Pancreas (tissue), 10 donors: Measurements from ENCODE around the gene GPX4. TPM values are rescaled to one million over a fixed set of nuclear protein-coding genes. Genes with fewer than 3 reads are reported as not detected.

Source experiments
- ATAC-seq, 4 donors: fragments of 200-7000 bp; cut with Tn5 transposase; one replicate each; pipeline versions ENCODE4 v1.8.0 to v1.9.1; 2020; ENCODE audit warnings: mild to moderate bottlenecking in 4 of 4, moderate library complexity in 4 of 4
- DNase-seq, 6 donors: peaks; one replicate each; pipeline ENCODE4 v3.0.0-alpha.2; 2020
- FAIRE-seq: peaks from 2 replicates; lab custom pipeline; 2012; peaks lifted over from hg19 to GRCh38; lab: Jason Lieb, UNC
- H3K27ac ChIP-seq, 4 donors: fragments of 200-600 bp; sonication (generic); 1 replicate in 3 of 4; 2 replicates in 1 of 4; pipeline versions ENCODE4 v1.5.0 to v1.8.0; 2020
- H3K27me3 ChIP-seq, 4 donors: fragments of 200-600 bp; one replicate each; pipeline ENCODE4 v1.8.0; 2021
- H3K36me3 ChIP-seq, 3 donors: fragments of 200-600 bp; sonication (generic) in 1 of 3; one replicate each; pipeline versions ENCODE4 v1.5.0 to v1.8.0; 2020 to 2021
- H3K4me1 ChIP-seq, 3 donors: fragments of 200-600 bp; one replicate each; pipeline ENCODE4 v1.8.0; 2021
- H3K4me3 ChIP-seq, 4 donors: fragments of 200-600 bp; sonication (generic) in 2 of 4; one replicate each; pipeline versions ENCODE4 v1.5.0 to v1.8.0; 2020 to 2021
- H3K9me3 ChIP-seq, 4 donors: fragments of 200-600 bp; one replicate each; pipeline ENCODE4 v1.8.0; 2021
- WGBS, 2 donors: extraction: QIAGEN DNeasy Blood & Tissue Kit; methylation state at CpG; one replicate each; pipeline ENCODE4 v1.1.7; 2013; 5-methylcytosine and 5-hydroxymethylcytosine counted together
- intact Hi-C, 3 donors: fragments of 100-400 bp; cut with DNase I; formaldehyde crosslinking; loops; one replicate each; pipeline versions ENCODE4 v1.11.1 to v1.14.2; 2022
- polyA plus RNA-seq, 2 donors: library from polyadenylated mRNA; stranded (reverse); fragments of 200-250 nt; gene quantifications; one replicate each; pipeline ENCODE4 v1.2.3, GENCODE V29; 2013
- total RNA-seq, 6 donors: library from RNA; stranded (reverse); fragmentation: NEBNext Ultra II Directional in 4 of 6; extraction: Animal tissue kit (Norgen Biotek cat#: 25700) in 4 of 6; gene quantifications; one replicate each; pipeline versions ENCODE4 v1.2.1 to v1.2.4, GENCODE V29; 2021 to 2023
- TF ChIP-seq, protein P1 (sequence below), 4 donors: fragments of 200-600 bp; sonication (generic) in 3 of 4; IDR thresholded peaks; one replicate each; pipeline versions ENCODE4 v1.5.0 to v1.8.0; 2021; ENCODE audit warnings: antibody characterized with exemption in 4 of 4
- donor health status: healthy with polysubstance abuse.
- donor health status: DM: no; HTN: no; CAD: no; lungs with moderate emphysema.
- donor health status: DM: no; HTN: no; CAD: no.
- donor health status: control.
- donor health status: control.
- donor health status: Bipolar disorder and iron deficiency.
- donor health status: DM: yes; HTN: yes; CAD: no.
- donor health status: DM: no; HTN: no; CAD: no.
- donor health status: DM: no; HTN: no; CAD: no.
- donor health status: DM: yes; HTN: yes; CAD: no.

Gene GPX4
- total and polyA plus RNA-seq, 8 donors: 48.8 to 290 (median 76.8) TPM

GRCh38 chr19:1066251-1066747 is 37.5 kb upstream of the GPX4 start:
- H3K36me3 ChIP-seq: no peaks in the 10 kb centered on the region
- no peak for ATAC-seq
- H3K4me1 ChIP-seq: peaks cover 0 to 10% (median 9%) of the 10 kb centered on the region in 3 donors
- peak in 1 of 6 donors; percentile 70 for DNase-seq
- no peaks in the 10 kb centered on the region for H3K9me3 ChIP-seq
- peaks cover 0 to 35% (median 2%) of the 10 kb centered on the region in 4 donors for H3K27me3 ChIP-seq
- no peak for FAIRE-seq
- 27% methylated on average over 17 of the region's 17 CpGs for WGBS, 2 donors
- TF ChIP-seq, protein P1, sequence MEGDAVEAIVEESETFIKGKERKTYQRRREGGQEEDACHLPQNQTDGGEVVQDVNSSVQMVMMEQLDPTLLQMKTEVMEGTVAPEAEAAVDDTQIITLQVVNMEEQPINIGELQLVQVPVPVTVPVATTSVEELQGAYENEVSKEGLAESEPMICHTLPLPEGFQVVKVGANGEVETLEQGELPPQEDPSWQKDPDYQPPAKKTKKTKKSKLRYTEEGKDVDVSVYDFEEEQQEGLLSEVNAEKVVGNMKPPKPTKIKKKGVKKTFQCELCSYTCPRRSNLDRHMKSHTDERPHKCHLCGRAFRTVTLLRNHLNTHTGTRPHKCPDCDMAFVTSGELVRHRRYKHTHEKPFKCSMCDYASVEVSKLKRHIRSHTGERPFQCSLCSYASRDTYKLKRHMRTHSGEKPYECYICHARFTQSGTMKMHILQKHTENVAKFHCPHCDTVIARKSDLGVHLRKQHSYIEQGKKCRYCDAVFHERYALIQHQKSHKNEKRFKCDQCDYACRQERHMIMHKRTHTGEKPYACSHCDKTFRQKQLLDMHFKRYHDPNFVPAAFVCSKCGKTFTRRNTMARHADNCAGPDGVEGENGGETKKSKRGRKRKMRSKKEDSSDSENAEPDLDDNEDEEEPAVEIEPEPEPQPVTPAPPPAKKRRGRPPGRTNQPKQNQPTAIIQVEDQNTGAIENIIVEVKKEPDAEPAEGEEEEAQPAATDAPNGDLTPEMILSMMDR (IDR thresholded peaks at IDR 0.05): no peak
- H3K27ac ChIP-seq: no peak overlapping the region
- peak overlapping the region in 1 of 4 donors; percentile 55 for H3K4me3 ChIP-seq
- intact Hi-C loops: no loop called here

DNA sequence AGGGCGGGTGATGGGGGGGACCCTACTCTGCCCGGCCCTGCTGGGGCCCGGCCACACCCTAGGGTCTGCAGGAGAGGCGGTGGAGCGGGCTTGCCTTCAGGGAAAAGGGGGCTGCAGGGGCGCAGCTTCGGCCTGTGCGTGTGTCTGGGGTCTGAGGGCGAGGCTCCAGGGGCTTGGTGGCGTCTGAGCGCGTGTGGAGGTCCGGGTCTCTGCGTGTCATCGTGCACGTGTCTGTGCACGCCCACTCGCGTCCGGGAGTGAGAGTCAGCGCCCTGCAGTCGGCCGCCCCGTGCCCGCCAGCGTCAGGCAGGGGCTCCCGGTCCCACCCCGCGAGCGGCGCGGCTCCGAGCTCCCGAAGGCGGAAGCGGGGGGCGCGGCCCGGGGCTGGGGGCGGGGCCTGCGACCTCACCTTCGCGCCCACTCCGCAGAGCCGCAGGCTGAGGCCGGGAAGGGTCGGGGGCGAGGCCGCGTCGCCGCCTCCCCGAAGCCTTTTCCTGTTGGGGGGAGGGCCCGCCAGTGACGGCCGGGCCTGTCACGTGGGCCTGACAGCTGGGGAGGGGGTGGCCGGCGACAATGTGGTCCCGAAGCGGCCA is 37.0 kb upstream of the GPX4 start, which contains the start of gene ARHGAP45:
ARHGAP45 (plus strand) TSS at position 420 of the 593 bp plus-strand sequence. CDS start 239 bp downstream, outside the sequence.
- ATAC-seq (peak; percentile 6 to 22 (median 18)), DNase-seq (peak in 1 of 6 donors; percentile 74), FAIRE-seq (no peak)
- Histone ChIP-seq H3K4me3 (peak within 1 kb of the TSS in 3 of 4 donors; percentile 18 to 55 (median 35)), H3K36me3 (no peaks in the 10 kb centered on the region), H3K9me3 (no peaks in the 10 kb centered on the region), H3K27ac (peak within 1 kb of the TSS in 2 of 4 donors; percentile 31 to 50), H3K27me3 (peaks cover 0 to 35% (median 2%) of the 10 kb centered on the region in 4 donors), H3K4me1 (peaks cover 0 to 10% (median 9%) of the 10 kb centered on the region in 3 donors)
- 5% methylated on average over 51 to 61 of the region's 61 CpGs for WGBS, 2 donors
- intact Hi-C loops: no loop called here
- TF ChIP-seq, protein P1 (IDR thresholded peaks at IDR 0.05): no peak

DNA sequence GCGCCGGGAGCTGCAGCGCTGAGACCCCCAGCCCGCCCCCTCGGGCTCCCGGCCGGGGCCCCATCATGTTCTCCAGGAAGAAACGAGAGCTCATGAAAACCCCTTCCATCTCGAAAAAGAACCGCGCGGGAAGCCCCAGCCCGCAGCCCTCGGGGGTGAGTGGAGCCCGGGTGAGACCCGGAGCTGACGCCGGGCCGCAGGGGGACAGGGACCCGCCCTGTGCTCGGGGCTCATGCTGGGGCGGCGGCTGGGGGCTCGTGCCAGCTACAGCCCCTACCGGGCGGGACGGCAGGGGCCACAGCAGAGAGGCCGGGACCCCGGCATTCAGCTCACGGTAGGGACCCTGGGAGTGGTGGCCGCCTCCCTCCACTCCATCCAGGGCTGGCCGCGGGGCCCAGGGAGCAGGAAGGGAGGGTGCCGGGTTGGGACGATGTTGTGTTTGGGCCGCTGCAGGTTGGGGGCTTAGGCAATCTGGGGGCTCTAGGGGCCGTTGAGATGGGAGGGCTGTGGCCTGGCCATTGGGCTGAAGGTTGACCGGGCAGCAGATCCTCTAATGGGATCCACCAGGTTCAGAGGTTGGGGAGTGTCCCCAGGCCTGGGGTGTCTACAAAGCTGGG is 36.3 kb upstream of the GPX4 start:
- Histone ChIP-seq H3K4me1 (peaks cover 0 to 10% (median 9%) of the 10 kb centered on the region in 3 donors), H3K36me3 (no peaks in the 10 kb centered on the region), H3K9me3 (no peaks in the 10 kb centered on the region), H3K27ac (peak overlapping the region in 2 of 4 donors; percentile 31 to 50), H3K27me3 (peaks cover 0 to 35% (median 2%) of the 10 kb centered on the region in 4 donors), H3K4me3 (peak overlapping the region in 3 of 4 donors; percentile 18 to 55 (median 35))
- intact Hi-C loops: no loop called here
- TF ChIP-seq, protein P1 (IDR thresholded peaks at IDR 0.05): no peak
- FAIRE-seq (no peak), DNase-seq (no peak), ATAC-seq (no peak)
- WGBS, 2 donors: 4 to 6% methylated on average over 26 to 38 of the region's 38 CpGs

DNA sequence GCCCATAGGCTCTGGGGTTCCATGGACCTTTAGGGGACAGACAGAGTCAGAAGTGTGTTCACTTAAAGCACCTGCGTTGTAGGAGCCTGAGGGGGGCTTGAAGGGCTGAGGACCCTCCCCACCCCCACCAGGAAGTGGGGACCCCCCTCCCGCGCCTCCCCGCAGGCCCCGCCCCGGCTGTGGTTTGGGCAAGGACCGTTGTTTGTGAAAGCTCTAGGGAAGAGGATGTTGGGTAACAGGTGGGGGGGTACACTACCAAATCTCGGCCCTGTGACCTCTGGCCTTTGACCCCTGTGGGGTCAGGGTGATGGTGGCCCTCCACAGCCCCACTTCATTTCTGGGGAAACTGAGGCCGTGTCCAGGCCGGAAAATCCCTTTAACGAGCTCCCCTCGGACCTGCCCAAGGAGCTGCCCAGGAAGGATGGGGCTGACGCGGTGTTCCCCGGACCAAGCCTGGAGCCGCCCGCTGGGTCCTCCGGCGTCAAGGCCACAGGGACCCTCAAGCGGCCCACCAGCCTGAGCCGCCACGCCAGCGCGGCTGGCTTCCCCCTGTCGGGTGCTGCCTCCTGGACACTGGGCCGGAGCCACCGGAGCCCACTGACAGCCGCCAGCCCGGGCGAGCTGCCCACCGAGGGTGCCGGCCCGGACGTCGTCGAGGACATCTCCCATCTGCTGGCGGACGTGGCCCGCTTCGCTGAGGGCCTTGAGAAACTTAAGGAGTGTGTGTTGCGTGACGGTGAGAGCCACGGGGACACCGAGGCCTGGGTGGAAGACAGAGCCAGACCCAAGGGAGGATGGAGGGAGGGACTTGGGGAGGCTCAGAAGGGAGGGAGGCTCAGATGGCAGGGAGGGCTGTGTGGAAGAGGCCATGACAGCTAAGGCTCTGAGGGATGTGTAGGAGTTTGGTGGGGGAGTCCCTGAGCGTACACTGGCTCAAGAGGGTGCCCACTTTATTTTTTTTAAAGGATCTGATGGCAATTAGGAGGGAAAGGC is 35.5 kb upstream of the GPX4 start:
- WGBS, 2 donors: 65 to 75% methylated on average over 42 to 45 of the region's 45 CpGs
- ATAC-seq: peak in 2 of 4 donors; percentile 4 to 7
- TF ChIP-seq, protein P1 (IDR thresholded peaks at IDR 0.05): no peak
- H3K4me1 ChIP-seq: peaks cover 0 to 10% (median 9%) of the 10 kb centered on the region in 3 donors
- no peaks in the 10 kb centered on the region for H3K36me3 ChIP-seq
- peak in 1 of 6 donors; percentile 63 for DNase-seq
- peaks cover 0 to 35% (median 2%) of the 10 kb centered on the region in 4 donors for H3K27me3 ChIP-seq
- no peak for FAIRE-seq
- H3K27ac ChIP-seq: peak overlapping the region in 2 of 4 donors; percentile 31 to 50
- intact Hi-C loops: no loop called here
- no peaks in the 10 kb centered on the region for H3K9me3 ChIP-seq
- H3K4me3 ChIP-seq: peak overlapping the region in 1 of 4 donors; percentile 55
